Karpas-422 (cell line): ENCODE results near the gene LEKR1. TPM values are rescaled to one million over a fixed set of nuclear protein-coding genes. Genes with fewer than 3 reads are reported as not detected.

Experiments used
- DNase-seq: peaks from one replicate; pipeline ENCODE4 v3.0.0-alpha.2; 2015
- H2AFZ ChIP-seq: fragments of 200-600 bp; sonication (generic); 2 replicates; pipeline ENCODE4 v1.6.1; 2014; ENCODE audit warnings: antibody characterized with exemption, low read length, mixed read lengths
- H3K27ac ChIP-seq: fragments of 200-600 bp; sonication (generic); 2 replicates; pipeline ENCODE4 v1.5.1; 2014; ENCODE audit warnings: mild to moderate bottlenecking, low read length, moderate library complexity
- H3K27me3 ChIP-seq: fragments of 200-600 bp; sonication (generic); 2 replicates; pipeline ENCODE4 v1.6.1; 2014; ENCODE audit warnings: low read length, mixed read lengths
- H3K36me3 ChIP-seq: fragments of 200-600 bp; sonication (generic); 2 replicates; pipeline ENCODE4 v1.6.1; 2014; ENCODE audit warnings: low read length, mixed read lengths; ENCODE audit not compliant: insufficient read depth
- H3K4me1 ChIP-seq: fragments of 200-600 bp; sonication (generic); 2 replicates; pipeline ENCODE4 v1.6.1; 2014; ENCODE audit warnings: mild to moderate bottlenecking, low read length, mixed read lengths
- H3K4me2 ChIP-seq: fragments of 200-600 bp; sonication (generic); 2 replicates; pipeline ENCODE4 v1.6.1; 2014; ENCODE audit warnings: low read length, low read depth, mild to moderate bottlenecking; ENCODE audit not compliant: poor library complexity, severe bottlenecking
- H3K4me3 ChIP-seq: fragments of 200-600 bp; sonication (generic); 2 replicates; pipeline ENCODE4 v1.5.1; 2014; ENCODE audit warnings: mild to moderate bottlenecking, antibody characterized with exemption, low read length, mixed read lengths
- H3K79me2 ChIP-seq: fragments of 200-600 bp; sonication (generic); 2 replicates; pipeline ENCODE4 v1.6.1; 2014; ENCODE audit warnings: mild to moderate bottlenecking, low read length, mixed read lengths
- H3K9ac ChIP-seq: fragments of 200-600 bp; sonication (generic); 2 replicates; pipeline ENCODE4 v1.6.0; 2014; ENCODE audit warnings: low read length
- H3K9me2 ChIP-seq: fragments of 200-600 bp; sonication (generic), shearing (Covaris generic); replicated peaks from 2 replicates; pipeline ENCODE4 v1.6.0; 2014; ENCODE audit warnings: mild to moderate bottlenecking, low read length, moderate library complexity; ENCODE audit not compliant: insufficient read depth
- H3K9me3 ChIP-seq: fragments of 300-700, 200-600 bp; sonication (generic); 2 replicates; pipeline ENCODE4 v1.6.1; 2014; ENCODE audit warnings: low read length, mixed read lengths
- H4K20me1 ChIP-seq: fragments of 200-600 bp; sonication (generic); 2 replicates; pipeline ENCODE4 v1.6.1; 2014; ENCODE audit warnings: mild to moderate bottlenecking, antibody characterized with exemption, low read length, low read depth; ENCODE audit not compliant: insufficient read depth
- total RNA-seq: library from RNA; depleted of rRNA; stranded (reverse); fragments of >200 nt; shearing (Covaris generic); gene quantifications from 2 replicates; pipeline ENCODE4 v1.2.3, GENCODE V29; 2014; ENCODE audit warnings: low replicate concordance

The LEKR1 gene
- total RNA-seq, 1 experiment from 2014 or later, result 6.4 TPM

- Histone ChIP-seq H3K4me1 (peaks cover 13% of the 10 kb centered on the region), H4K20me1 (no peaks in the 10 kb centered on the region), H2AFZ (no peak overlapping the region), H3K4me3 (no peak overlapping the region), H3K36me3 (no peaks in the 10 kb centered on the region), H3K27ac (no peak overlapping the region), H3K9ac (no peak overlapping the region), H3K9me2 (no peaks in the 10 kb centered on the region), H3K9me3 (no peaks in the 10 kb centered on the region), H3K4me2 (no peak overlapping the region), H3K27me3 (no peaks in the 10 kb centered on the region), H3K79me2 (no peaks in the 10 kb centered on the region)
- no peak for DNase-seq
Observed at GRCh38 chr3:156812521-156813335, 13.4 kb upstream of the LEKR1 start.

DNA sequence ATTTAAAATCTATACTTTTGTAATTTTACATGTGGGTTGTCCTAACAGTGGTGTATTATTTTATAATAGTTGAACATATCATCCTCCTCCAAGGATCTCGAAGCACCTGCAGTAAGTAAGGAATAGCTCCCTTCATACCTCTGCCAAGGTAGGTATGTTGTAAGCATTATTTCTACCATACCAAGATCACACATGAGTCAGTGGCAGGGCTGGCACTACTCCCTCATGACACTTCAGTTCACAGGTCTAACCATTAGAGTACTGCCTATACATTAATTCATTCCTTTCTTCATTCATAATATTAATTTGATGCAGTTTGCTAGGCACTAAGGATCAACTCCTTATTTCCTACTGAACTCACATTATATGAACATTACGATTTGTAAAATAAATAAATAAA, 11.9 kb upstream of the LEKR1 start:
- H3K27ac ChIP-seq, result no peak overlapping the region
- no peak overlapping the region for H2AFZ ChIP-seq
- no peaks in the 10 kb centered on the region for H3K79me2 ChIP-seq
- no peaks in the 10 kb centered on the region for H3K9me2 ChIP-seq
- H3K4me2 ChIP-seq, result no peak overlapping the region
- H3K36me3 ChIP-seq, result no peaks in the 10 kb centered on the region
- DNase-seq, result no peak
- no peaks in the 10 kb centered on the region for H3K27me3 ChIP-seq
- H3K9ac ChIP-seq, result no peak overlapping the region
- peaks cover 21% of the 10 kb centered on the region for H3K4me1 ChIP-seq
- no peaks in the 10 kb centered on the region for H3K9me3 ChIP-seq
- no peak overlapping the region for H3K4me3 ChIP-seq
- no peaks in the 10 kb centered on the region for H4K20me1 ChIP-seq

DNA sequence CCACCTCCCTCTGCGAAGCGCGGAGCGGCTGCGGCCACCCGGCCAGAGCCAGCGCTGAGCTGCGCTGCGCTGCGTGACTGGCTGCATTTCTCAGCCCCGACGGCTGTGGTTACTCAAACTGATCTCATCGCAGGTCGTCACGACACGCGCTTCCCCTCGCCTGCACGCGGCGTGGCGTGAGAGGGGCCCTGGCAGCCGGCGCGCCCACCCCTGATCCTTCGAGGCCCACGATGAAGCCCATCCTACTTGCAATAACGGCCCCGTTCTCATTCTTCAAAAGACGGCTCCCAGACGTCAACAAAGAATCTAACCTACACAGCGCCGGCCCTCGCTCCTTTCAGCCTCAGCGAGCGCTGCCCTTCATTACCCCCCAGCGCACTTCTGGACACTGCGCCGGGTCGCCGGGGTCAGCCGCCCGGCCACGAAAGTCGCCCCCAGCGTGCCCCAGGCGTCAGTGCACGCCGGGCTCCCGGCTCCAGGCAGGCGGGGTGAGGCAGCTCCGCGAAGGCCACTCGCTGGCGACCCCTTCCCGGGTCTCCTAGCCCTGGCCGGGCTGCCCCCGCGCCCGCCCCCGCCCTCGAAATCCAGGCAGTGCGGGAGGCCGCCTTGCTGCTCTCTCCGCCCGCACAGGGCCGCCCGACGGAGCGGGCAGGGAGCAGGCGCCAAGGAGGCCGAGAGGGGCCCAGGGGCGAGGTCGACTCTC, 9.9 kb upstream of the LEKR1 start:
- peaks cover 39% of the 10 kb centered on the region for H3K4me1 ChIP-seq
- H3K79me2 ChIP-seq, result no peaks in the 10 kb centered on the region
- H3K27ac ChIP-seq, result no peak overlapping the region
- H4K20me1 ChIP-seq, result no peaks in the 10 kb centered on the region
- H3K4me3 ChIP-seq, result peak overlapping the region; percentile 70
- H3K9me3 ChIP-seq, result no peaks in the 10 kb centered on the region
- H3K36me3 ChIP-seq, result no peaks in the 10 kb centered on the region
- peak overlapping the region; percentile 72 for H3K9ac ChIP-seq
- peak overlapping the region; percentile 79 for H3K4me2 ChIP-seq
- no peaks in the 10 kb centered on the region for H3K9me2 ChIP-seq
- DNase-seq, result no peak
- no peaks in the 10 kb centered on the region for H3K27me3 ChIP-seq
- peak overlapping the region; percentile 85 for H2AFZ ChIP-seq

GRCh38 chr3:156816794-156817645, 9.1 kb upstream of the LEKR1 start:
- Histone ChIP-seq H3K9me3 (no peaks in the 10 kb centered on the region), H3K9ac (peak overlapping the region; percentile 72), H3K4me3 (peak overlapping the region; percentile 70), H3K79me2 (no peaks in the 10 kb centered on the region), H2AFZ (peak overlapping the region; percentile 85), H4K20me1 (no peaks in the 10 kb centered on the region), H3K27me3 (no peaks in the 10 kb centered on the region), H3K36me3 (no peaks in the 10 kb centered on the region), H3K4me2 (peak overlapping the region; percentile 79), H3K27ac (no peak overlapping the region), H3K4me1 (peaks cover 39% of the 10 kb centered on the region), H3K9me2 (no peaks in the 10 kb centered on the region)
- peak; percentile 89 for DNase-seq

DNA sequence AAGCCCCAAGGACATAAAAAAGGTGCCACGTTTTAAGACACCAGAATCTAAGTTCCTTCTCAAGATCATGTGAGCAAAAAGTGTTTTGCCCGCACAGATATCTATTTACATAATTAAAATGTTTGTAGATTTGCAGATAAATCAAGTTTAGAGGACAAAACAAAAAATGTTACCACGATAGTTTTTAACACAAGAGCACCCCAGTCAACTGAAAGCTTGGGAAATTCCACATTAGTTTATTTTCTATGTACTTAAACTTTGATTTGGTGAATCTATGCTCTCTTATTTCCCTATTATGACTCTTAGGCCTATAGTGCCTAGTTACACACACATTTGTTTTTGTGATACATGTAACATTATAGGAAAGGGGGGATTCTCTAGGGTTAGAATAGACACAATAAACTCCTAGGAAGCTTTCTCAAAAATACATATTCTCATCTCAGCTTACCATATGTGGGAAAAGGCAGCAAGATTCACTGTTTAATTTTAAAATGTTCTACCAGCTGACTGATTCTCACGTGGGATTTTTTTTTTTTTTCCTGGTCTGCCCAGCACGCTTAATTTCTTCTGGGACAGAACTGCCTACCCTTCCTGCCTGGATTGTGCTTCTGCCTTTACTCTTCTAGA, 8.4 kb upstream of the LEKR1 start:
- Histone ChIP-seq H3K9ac (peak overlapping the region; percentile 72), H3K9me2 (no peaks in the 10 kb centered on the region), H3K27ac (no peak overlapping the region), H3K4me3 (peak overlapping the region; percentile 70), H3K79me2 (no peaks in the 10 kb centered on the region), H4K20me1 (no peaks in the 10 kb centered on the region), H3K4me2 (peak overlapping the region; percentile 79), H2AFZ (peak overlapping the region; percentile 85), H3K27me3 (no peaks in the 10 kb centered on the region), H3K9me3 (no peaks in the 10 kb centered on the region), H3K36me3 (no peaks in the 10 kb centered on the region), H3K4me1 (peaks cover 39% of the 10 kb centered on the region)
- peak; percentile 68 for DNase-seq

DNA sequence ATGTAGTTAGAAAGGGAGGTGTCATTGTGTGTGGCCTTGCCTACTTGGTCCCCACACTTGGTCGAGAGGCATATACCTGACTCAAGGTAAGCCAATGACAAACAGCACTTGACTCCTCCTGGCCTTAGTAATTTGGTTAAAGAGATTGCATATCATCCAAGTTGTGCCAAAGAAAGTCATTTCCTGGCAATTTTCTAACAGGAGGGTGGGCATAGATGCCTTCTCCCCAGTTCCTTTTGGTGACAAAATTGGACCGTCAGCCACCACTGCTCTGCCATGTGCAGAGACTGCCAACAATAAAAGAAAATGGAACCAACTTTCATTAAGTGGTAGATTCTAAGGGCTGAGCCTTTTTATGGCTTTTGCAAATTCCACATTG, 7.9 kb upstream of the LEKR1 start:
- peak overlapping the region; percentile 72 for H3K9ac ChIP-seq
- no peaks in the 10 kb centered on the region for H3K9me3 ChIP-seq
- H2AFZ ChIP-seq, result no peak overlapping the region

GRCh38 chr3:156818890-156819289, 7.3 kb upstream of the LEKR1 start:
- no peak overlapping the region for H3K27ac ChIP-seq
- no peaks in the 10 kb centered on the region for H3K27me3 ChIP-seq
- H3K4me2 ChIP-seq, result no peak overlapping the region
- H3K9me2 ChIP-seq, result no peaks in the 10 kb centered on the region
- no peak for DNase-seq
- H3K9me3 ChIP-seq, result no peaks in the 10 kb centered on the region
- no peaks in the 10 kb centered on the region for H4K20me1 ChIP-seq
- peaks cover 39% of the 10 kb centered on the region for H3K4me1 ChIP-seq
- no peaks in the 10 kb centered on the region for H3K79me2 ChIP-seq
- no peak overlapping the region for H2AFZ ChIP-seq
- H3K36me3 ChIP-seq, result no peaks in the 10 kb centered on the region
- H3K9ac ChIP-seq, result no peak overlapping the region
- no peak overlapping the region for H3K4me3 ChIP-seq

More for the DNA sequence above, 7.9 kb upstream of the LEKR1 start:
- no peak overlapping the region for H3K27ac ChIP-seq
- peak overlapping the region; percentile 79 for H3K4me2 ChIP-seq
- H3K9me2 ChIP-seq, result no peaks in the 10 kb centered on the region
- peaks cover 39% of the 10 kb centered on the region for H3K4me1 ChIP-seq
- H3K4me3 ChIP-seq, result peak overlapping the region; percentile 70
- H3K36me3 ChIP-seq, result no peaks in the 10 kb centered on the region
- no peak for DNase-seq
- no peaks in the 10 kb centered on the region for H3K27me3 ChIP-seq
- no peaks in the 10 kb centered on the region for H3K79me2 ChIP-seq
- H4K20me1 ChIP-seq, result no peaks in the 10 kb centered on the region
